K562 (cell line): Measurements from ENCODE around the gene C2orf76. TPM values are rescaled to one million over a fixed set of nuclear protein-coding genes. Genes with fewer than 3 reads are reported as not detected.

ENCODE experiments used
- CAMTA2 ChIP-seq: fragments of 250-450 bp; sonication (Bioruptor Pico); conservative IDR thresholded peaks from 2 replicates; pipeline ENCODE4 v1.5.1; 2022
- ESRRA ChIP-seq: fragments of 450-650 bp; IDR thresholded peaks from 2 replicates; pipeline ENCODE4 v1.6.1; 2014; ENCODE audit warnings: low read depth, mild to moderate bottlenecking, moderate library complexity, borderline replicate concordance
- HNRNPH1 ChIP-seq: fragments of 200-400 bp; formaldehyde crosslinking; optimal IDR thresholded peaks from 2 replicates; pipeline ENCODE3; 2017; ENCODE audit warnings: low read depth, mild to moderate bottlenecking, low read length, moderate library complexity
- IRF2 ChIP-seq: sonication (generic); formaldehyde crosslinking; IDR thresholded peaks from 2 replicates; pipeline ENCODE4 v1.8.1; 2022; ENCODE audit warnings: mild to moderate bottlenecking, missing genetic modification reagents
- IRF9 ChIP-seq: fragments of 450-650 bp; IDR thresholded peaks from 2 replicates; pipeline ENCODE4 v1.6.1; 2016; ENCODE audit warnings: missing biosample characterization, missing genetic modification characterization
- MCM3 ChIP-seq: fragments of 450-650 bp; IDR thresholded peaks from 2 replicates; pipeline ENCODE4 v1.6.1; 2016
- MECOM ChIP-seq: fragments of 250-450 bp; sonication (Bioruptor Pico); IDR thresholded peaks from 2 replicates; pipeline ENCODE4 v1.8.0; 2022; ENCODE audit warnings: inconsistent platforms
- PHF8 ChIP-seq: fragments of 200-600 bp; sonication (generic); IDR thresholded peaks from 2 replicates; pipeline ENCODE4 v1.6.1; 2012; ENCODE audit warnings: mixed run types, mild to moderate bottlenecking, inconsistent platforms, low read length, moderate library complexity, borderline replicate concordance
- TCFL5 ChIP-seq: fragments of 250-450 bp; sonication (Bioruptor Pico); conservative IDR thresholded peaks from 2 replicates; pipeline ENCODE4 v1.6.1; 2021; ENCODE audit warnings: mild to moderate bottlenecking, moderate library complexity, matching md5 sums
- TOE1 ChIP-seq, 2 experiments: fragments of 450-650 bp in 1 of 2; sonication (generic) in 1 of 2; formaldehyde crosslinking in 1 of 2; IDR thresholded peaks; 2 replicates each; pipeline versions ENCODE4 v1.7.1 to v1.8.0; 2016 to 2022; ENCODE audit warnings: borderline replicate concordance in 2 of 2, mild to moderate bottlenecking in 2 of 2, antibody characterized with exemption in 1 of 2, inconsistent platforms in 1 of 2, low read depth in 1 of 2, missing genetic modification reagents in 1 of 2, moderate library complexity in 1 of 2
- ZBTB17 ChIP-seq: fragments of 450-650 bp; formaldehyde crosslinking; IDR thresholded peaks from 2 replicates; pipeline ENCODE4 v1.4.0; 2020; ENCODE audit warnings: mild to moderate bottlenecking
- ZNF143 ChIP-seq: sonication (generic); formaldehyde crosslinking; IDR thresholded peaks from 2 replicates; pipeline ENCODE4 v1.9.0; 2022; ENCODE audit warnings: mild to moderate bottlenecking, missing genetic modification reagents
- ZNF165 ChIP-seq: fragments of 250-450 bp; sonication (Bioruptor Pico); IDR thresholded peaks from 2 replicates; pipeline ENCODE4 v1.4.0; 2020; ENCODE audit warnings: borderline replicate concordance
- ZNF444 ChIP-seq: fragments of 250-450 bp; sonication (Bioruptor Pico); IDR thresholded peaks from 2 replicates; pipeline ENCODE4 v1.4.0; 2020; ENCODE audit warnings: mild to moderate bottlenecking, moderate library complexity
- ZZZ3 ChIP-seq: fragments of 450-650 bp; IDR thresholded peaks from 2 replicates; pipeline ENCODE4 v1.6.1; 2016; ENCODE audit warnings: antibody characterized with exemption, mild to moderate bottlenecking, moderate library complexity
- polyA plus RNA-seq, 8 experiments: library from polyadenylated mRNA; depleted of rRNA in 4 of 8; stranded (reverse) in 5 of 8; unstranded in 3 of 8; fragments of >200 nt; fragmentation: Nextera tagmentation in 2 of 8; fragmentation: Illumina TruSeq in 1 of 8; extraction: Ambion mirVana in 2 of 8; extraction: Trizol in 1 of 8; gene quantifications; 2 replicates each; pipeline versions ENCODE4 v1.2.1 to v1.2.3, GENCODE V29; 2011 to 2014; ENCODE audit warnings: inconsistent platforms in 1 of 8, missing spikeins in 1 of 8
- total RNA-seq, 7 experiments: library from RNA; depleted of rRNA in 6 of 7; stranded (reverse); fragments of >200 nt in 6 of 7; fragmentation: Illumina TruSeq in 2 of 7; extraction: Trizol in 2 of 7; gene quantifications; 2 replicates each; pipeline versions ENCODE4 v1.2.1 to v1.2.3, GENCODE V29; 2011 to 2021; ENCODE audit warnings: low replicate concordance in 1 of 7
- TF ChIP-seq, protein P1 (sequence below), 2 experiments: fragments of 250-450 bp in 1 of 2; fragments of 450-650 bp in 1 of 2; sonication (Bioruptor Pico) in 1 of 2; IDR thresholded peaks; 2 replicates each; pipeline versions ENCODE4 v1.6.1 to v1.8.0; 2016 to 2021; ENCODE audit warnings: mild to moderate bottlenecking in 2 of 2, moderate library complexity in 2 of 2, missing compliant biosample characterization in 1 of 2, missing genetic modification characterization in 1 of 2
- TF ChIP-seq, protein P2 (sequence below): sonication (generic); formaldehyde crosslinking; IDR thresholded peaks from 2 replicates; pipeline ENCODE4 v1.8.0; 2022; ENCODE audit warnings: missing genetic modification reagents, mild to moderate bottlenecking, moderate library complexity, borderline replicate concordance
- TF ChIP-seq, protein P3 (sequence below): IDR thresholded peaks from 2 replicates; pipeline ENCODE4 v1.6.1; 2016; ENCODE audit warnings: missing genetic modification characterization, missing compliant biosample characterization
- TF ChIP-seq, protein P4 (sequence below): fragments of 450-650 bp; IDR thresholded peaks from 2 replicates; pipeline ENCODE4 v1.7.0; 2016; ENCODE audit warnings: borderline replicate concordance

Gene C2orf76
- total and polyA plus RNA-seq, 9 of the 15 experiments (the other 6 are each of a cell fraction or from before 2014, with no cell fraction given), result 4.8 to 26.2 (median 14.5) TPM

GRCh38 chr2:119338826-119339561 lies 27.6 kb downstream of the C2orf76 start (continued):
- peak; percentile 91 for TF ChIP-seq ZBTB17
- TF ChIP-seq, protein P1, sequence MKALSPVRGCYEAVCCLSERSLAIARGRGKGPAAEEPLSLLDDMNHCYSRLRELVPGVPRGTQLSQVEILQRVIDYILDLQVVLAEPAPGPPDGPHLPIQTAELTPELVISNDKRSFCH (CRISPR knock-in tag; IDR thresholded peaks at IDR 0.05), result peak; percentile 64; the same call in 1 of the 2 replicates
- TF ChIP-seq, protein P1 (tag; IDR thresholded peaks at IDR 0.05), result peak; percentile 98
- TF ChIP-seq ZNF165, result peak; percentile 88
- TF ChIP-seq ZNF444 (CRISPR knock-in tag), result 0 out of 2 replicates have a peak, but pooled peaks have one; percentile 48
- peak; percentile 90 for TF ChIP-seq TCFL5 (CRISPR knock-in tag)
- no peak for TF ChIP-seq ZNF143 (CRISPR knock-in tag)
- TF ChIP-seq CAMTA2, result no peak
- TF ChIP-seq IRF9 (tag), result peak; percentile 88
- TF ChIP-seq, protein P2, sequence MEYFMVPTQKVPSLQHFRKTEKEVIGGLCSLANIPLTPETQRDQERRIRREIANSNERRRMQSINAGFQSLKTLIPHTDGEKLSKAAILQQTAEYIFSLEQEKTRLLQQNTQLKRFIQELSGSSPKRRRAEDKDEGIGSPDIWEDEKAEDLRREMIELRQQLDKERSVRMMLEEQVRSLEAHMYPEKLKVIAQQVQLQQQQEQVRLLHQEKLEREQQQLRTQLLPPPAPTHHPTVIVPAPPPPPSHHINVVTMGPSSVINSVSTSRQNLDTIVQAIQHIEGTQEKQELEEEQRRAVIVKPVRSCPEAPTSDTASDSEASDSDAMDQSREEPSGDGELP, result peak; percentile 71; the same call in 1 of the 2 replicates
- TF ChIP-seq ESRRA, result peak; percentile 32; the same call in 1 of the 2 replicates
- peak; percentile 95 for TF ChIP-seq MECOM (CRISPR knock-in tag)
- no peak for TF ChIP-seq PHF8
- TF ChIP-seq ZZZ3, result no peak
- peak; percentile 33; the same call in 1 of the 2 replicates for TF ChIP-seq TOE1 (IDR thresholded peaks at IDR 0.05; ENCODE audit: borderline replicate concordance)
- TF ChIP-seq TOE1 (CRISPR knock-in tag; IDR thresholded peaks at IDR 0.05; ENCODE audit: borderline replicate concordance, low read depth), result no peak
- TF ChIP-seq, protein P3, sequence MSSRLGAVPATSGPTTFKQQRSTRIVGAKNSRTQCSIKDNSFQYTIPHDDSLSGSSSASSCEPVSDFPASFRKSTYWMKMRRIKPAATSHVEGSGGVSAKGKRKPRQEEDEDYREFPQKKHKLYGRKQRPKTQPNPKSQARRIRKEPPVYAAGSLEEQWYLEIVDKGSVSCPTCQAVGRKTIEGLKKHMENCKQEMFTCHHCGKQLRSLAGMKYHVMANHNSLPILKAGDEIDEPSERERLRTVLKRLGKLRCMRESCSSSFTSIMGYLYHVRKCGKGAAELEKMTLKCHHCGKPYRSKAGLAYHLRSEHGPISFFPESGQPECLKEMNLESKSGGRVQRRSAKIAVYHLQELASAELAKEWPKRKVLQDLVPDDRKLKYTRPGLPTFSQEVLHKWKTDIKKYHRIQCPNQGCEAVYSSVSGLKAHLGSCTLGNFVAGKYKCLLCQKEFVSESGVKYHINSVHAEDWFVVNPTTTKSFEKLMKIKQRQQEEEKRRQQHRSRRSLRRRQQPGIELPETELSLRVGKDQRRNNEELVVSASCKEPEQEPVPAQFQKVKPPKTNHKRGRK (tag), result no peak
- TF ChIP-seq, protein P4, sequence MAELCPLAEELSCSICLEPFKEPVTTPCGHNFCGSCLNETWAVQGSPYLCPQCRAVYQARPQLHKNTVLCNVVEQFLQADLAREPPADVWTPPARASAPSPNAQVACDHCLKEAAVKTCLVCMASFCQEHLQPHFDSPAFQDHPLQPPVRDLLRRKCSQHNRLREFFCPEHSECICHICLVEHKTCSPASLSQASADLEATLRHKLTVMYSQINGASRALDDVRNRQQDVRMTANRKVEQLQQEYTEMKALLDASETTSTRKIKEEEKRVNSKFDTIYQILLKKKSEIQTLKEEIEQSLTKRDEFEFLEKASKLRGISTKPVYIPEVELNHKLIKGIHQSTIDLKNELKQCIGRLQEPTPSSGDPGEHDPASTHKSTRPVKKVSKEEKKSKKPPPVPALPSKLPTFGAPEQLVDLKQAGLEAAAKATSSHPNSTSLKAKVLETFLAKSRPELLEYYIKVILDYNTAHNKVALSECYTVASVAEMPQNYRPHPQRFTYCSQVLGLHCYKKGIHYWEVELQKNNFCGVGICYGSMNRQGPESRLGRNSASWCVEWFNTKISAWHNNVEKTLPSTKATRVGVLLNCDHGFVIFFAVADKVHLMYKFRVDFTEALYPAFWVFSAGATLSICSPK, result no peak
- TF ChIP-seq IRF2 (CRISPR knock-in tag), result no peak
- no peak for TF ChIP-seq MCM3
- no peak for TF ChIP-seq HNRNPH1
